H1 (cell line): ENCODE data around the gene SMARCA4. TPM values are rescaled to one million over a fixed set of nuclear protein-coding genes. Genes with fewer than 3 reads are reported as not detected.

Experiments used
- CTCF ChIA-PET: fragments of 300-600 bp; sonication (Branson Sonifier 250); formaldehyde crosslinking; loops from one replicate; lab custom pipeline; 2021; ENCODE audit not compliant: partially characterized antibody; lab: Charles Lee
- POLR2A ChIA-PET: fragments of 300-600 bp; sonication (Branson Sonifier 250); formaldehyde crosslinking; loops from one replicate; lab custom pipeline; 2021; ENCODE audit warnings: inconsistent platforms; ENCODE audit not compliant: partially characterized antibody; lab: Charles Lee
- DNase-seq, 2 experiments: peaks; one replicate each; pipeline versions ENCODE4 v3.0.0 to v3.0.0-alpha.2; 2010 to 2022; ENCODE audit warnings: low spot score in 2 of 2, low read depth in 1 of 2, mixed read lengths in 1 of 2
- FAIRE-seq: peaks from 2 replicates; lab custom pipeline; 2011; peaks lifted over from hg19 to GRCh38; lab: Jason Lieb, UNC
- H2AFZ ChIP-seq: 2 replicates; pipeline ENCODE4 v1.8.1; 2012; ENCODE audit warnings: low read length, inconsistent platforms
- H2AK5ac ChIP-seq: 2 replicates; pipeline ENCODE4 v1.6.1; 2013; ENCODE audit warnings: low read depth, low read length
- H2BK120ac ChIP-seq: replicated peaks from 2 replicates; pipeline ENCODE3; 2013; ENCODE audit warnings: low read depth, low read length, inconsistent platforms
- H2BK12ac ChIP-seq: 2 replicates; pipeline ENCODE4 v1.6.1; 2013; ENCODE audit warnings: low read depth, low read length
- H2BK15ac ChIP-seq: 2 replicates; pipeline ENCODE4 v1.6.1; 2013; ENCODE audit warnings: low read length
- H2BK20ac ChIP-seq: 2 replicates; pipeline ENCODE4 v1.6.1; 2013; ENCODE audit warnings: low read length
- H2BK5ac ChIP-seq: 2 replicates; pipeline ENCODE4 v1.6.1; 2013; ENCODE audit warnings: low read depth, low read length
- H3K14ac ChIP-seq: 2 replicates; pipeline ENCODE4 v1.6.1; 2013; ENCODE audit warnings: inconsistent platforms; ENCODE audit not compliant: insufficient read length
- H3K18ac ChIP-seq: 2 replicates; pipeline ENCODE4 v1.6.1; 2013; ENCODE audit warnings: low read length; ENCODE audit errors: extremely low read depth
- H3K23ac ChIP-seq: 2 replicates; pipeline ENCODE4 v1.6.1; 2013; ENCODE audit warnings: inconsistent platforms; ENCODE audit not compliant: insufficient read length
- H3K23me2 ChIP-seq: 2 replicates; pipeline ENCODE4 v1.6.1; 2013; ENCODE audit warnings: low read depth, low read length
- H3K27ac ChIP-seq: 2 replicates; pipeline ENCODE4 v1.6.1; 2011; ENCODE audit warnings: low read depth, low read length, inconsistent platforms
- H3K27me3 ChIP-seq, 4 experiments: replicated peaks in 1 of 4; 1 replicate in 1 of 4; 2 replicates in 3 of 4; pipeline versions ENCODE4 v1.6.1 to v1.8.1; 2011 to 2013; ENCODE audit warnings: low read length in 3 of 4, mild to moderate bottlenecking in 3 of 4, inconsistent platforms in 2 of 4, mixed read lengths in 2 of 4, moderate library complexity in 1 of 4; ENCODE audit not compliant: control insufficient read depth in 3 of 4, insufficient read depth in 3 of 4; ENCODE audit errors: extremely low read depth in 1 of 4
- H3K36me3 ChIP-seq, 4 experiments: 2 replicates each; pipeline versions ENCODE4 v1.6.1 to v1.8.1; 2011 to 2013; ENCODE audit warnings: mild to moderate bottlenecking in 4 of 4, low read length in 3 of 4, moderate library complexity in 2 of 4, control low read depth in 1 of 4, inconsistent platforms in 1 of 4; ENCODE audit not compliant: insufficient read depth in 4 of 4, control insufficient read depth in 2 of 4
- H3K4ac ChIP-seq: replicated peaks from 2 replicates; pipeline ENCODE3; 2013; ENCODE audit warnings: low read length, low read depth, mixed read lengths, inconsistent platforms; ENCODE audit not compliant: insufficient read length
- H3K4me1 ChIP-seq, 4 experiments: replicated peaks in 1 of 4; 1 replicate in 1 of 4; 2 replicates in 3 of 4; pipeline versions ENCODE4 v1.6.1 to v1.8.1; 2011 to 2013; ENCODE audit warnings: low read length in 3 of 4, inconsistent platforms in 2 of 4, mixed read lengths in 1 of 4; ENCODE audit not compliant: insufficient read depth in 4 of 4, control insufficient read depth in 3 of 4
- H3K4me2 ChIP-seq, 2 experiments: 2 replicates each; pipeline versions ENCODE4 v1.6.1 to v1.8.1; 2011 to 2013; ENCODE audit warnings: low read depth in 2 of 2, low read length in 2 of 2, control low read depth in 1 of 2, inconsistent platforms in 1 of 2, mild to moderate bottlenecking in 1 of 2; ENCODE audit not compliant: insufficient read depth in 1 of 2
- H3K4me3 ChIP-seq, 4 experiments: fragments of 200-600, 300-600 bp in 1 of 4; sonication (generic), shearing (Covaris generic), sonication (Bioruptor Twin) in 1 of 4; 2 replicates each; pipeline versions ENCODE4 v1.5.1 to v1.8.1; 2011 to 2016; ENCODE audit warnings: low read length in 4 of 4, low read depth in 3 of 4, control low read depth in 2 of 4, inconsistent platforms in 2 of 4, mild to moderate bottlenecking in 2 of 4, mixed read lengths in 1 of 4, moderate library complexity in 1 of 4; ENCODE audit not compliant: insufficient read depth in 2 of 4; ENCODE audit errors: extremely low read depth in 1 of 4
- H3K56ac ChIP-seq: replicated peaks from 2 replicates; pipeline ENCODE3; 2013; ENCODE audit warnings: low read depth, mild to moderate bottlenecking, mixed read lengths, low read length, inconsistent platforms; ENCODE audit not compliant: insufficient read length
- H3K79me1 ChIP-seq: 2 replicates; pipeline ENCODE4 v1.6.1; 2013; ENCODE audit warnings: low read depth, low read length, control low read depth
- H3K79me2 ChIP-seq, 2 experiments: 2 replicates each; pipeline versions ENCODE4 v1.6.1 to v1.8.1; 2012 to 2013; ENCODE audit warnings: low read length in 2 of 2, mild to moderate bottlenecking in 2 of 2, inconsistent platforms in 1 of 2; ENCODE audit not compliant: insufficient read depth in 2 of 2, control insufficient read depth in 1 of 2
- H3K9ac ChIP-seq, 4 experiments: replicated peaks in 1 of 4; 1 replicate in 1 of 4; 2 replicates in 3 of 4; pipeline versions ENCODE4 v1.6.1 to v1.8.1; 2011 to 2013; ENCODE audit warnings: low read depth in 3 of 4, low read length in 3 of 4, control low read depth in 2 of 4, mild to moderate bottlenecking in 2 of 4, moderate library complexity in 2 of 4, inconsistent platforms in 1 of 4; ENCODE audit errors: extremely low read depth in 1 of 4
- H3K9me3 ChIP-seq, 2 experiments: 2 replicates each; pipeline versions ENCODE4 v1.6.1 to v1.8.1; 2012 to 2013; ENCODE audit warnings: mild to moderate bottlenecking in 2 of 2, moderate library complexity in 2 of 2, control low read depth in 1 of 2, inconsistent platforms in 1 of 2, low read depth in 1 of 2, low read length in 1 of 2, mixed read lengths in 1 of 2; ENCODE audit not compliant: insufficient read depth in 2 of 2
- H4K20me1 ChIP-seq, 2 experiments: replicated peaks in 1 of 2; 2 replicates each; pipeline versions ENCODE3 to v1.8.1; 2011 to 2013; ENCODE audit warnings: inconsistent platforms in 2 of 2, low read length in 2 of 2, mild to moderate bottlenecking in 1 of 2; ENCODE audit not compliant: insufficient read depth in 2 of 2, control insufficient read depth in 1 of 2
- H4K5ac ChIP-seq: 2 replicates; pipeline ENCODE4 v1.6.1; 2013; ENCODE audit warnings: low read length, low read depth, mixed read lengths, inconsistent platforms; ENCODE audit not compliant: insufficient read length
- H4K8ac ChIP-seq: 2 replicates; pipeline ENCODE4 v1.8.0; 2013; ENCODE audit warnings: mild to moderate bottlenecking, moderate library complexity, low read length, inconsistent platforms; ENCODE audit not compliant: insufficient read depth; ENCODE audit errors: extremely low read depth
- H4K91ac ChIP-seq: replicated peaks from 2 replicates; pipeline ENCODE3; 2013; ENCODE audit warnings: low read length, mixed read lengths, inconsistent platforms; ENCODE audit not compliant: insufficient read length
- CTCF ChIP-seq, 3 experiments: IDR thresholded peaks; 1 replicate in 2 of 3; 2 replicates in 1 of 3; pipeline versions ENCODE4 v1.5.1 to v1.6.1; 2011; ENCODE audit warnings: low read length in 3 of 3, mild to moderate bottlenecking in 3 of 3, inconsistent platforms in 2 of 3, low read depth in 1 of 3, moderate library complexity in 1 of 3; ENCODE audit not compliant: insufficient read depth in 1 of 3; ENCODE audit errors: control extremely low read depth in 1 of 3
- SIN3A ChIP-seq, 2 experiments: IDR thresholded peaks in 1 of 2; conservative IDR thresholded peaks in 1 of 2; 2 replicates each; pipeline ENCODE4 v1.6.1; 2011 to 2012; ENCODE audit warnings: low read length in 2 of 2, improper control_type of control experiment in 1 of 2, low read depth in 1 of 2, mild to moderate bottlenecking in 1 of 2
- WGBS, 2 experiments: shearing (Covaris generic) in 1 of 2; methylation state at CpG; one replicate each; pipeline versions ENCODE4 v1.1.6 to v1.1.7; 2013 to 2015; ENCODE audit warnings: low lambda C conversion rate in 2 of 2, mixed read lengths in 2 of 2, inconsistent platforms in 1 of 2, low coverage in 1 of 2, missing lambda C conversion rate in 1 of 2; ENCODE audit not compliant: insufficient replicate concordance in 2 of 2, insufficient coverage in 1 of 2, insufficient read length in 1 of 2; ENCODE audit errors: extremely low coverage in 1 of 2, missing lambda C conversion rate in 1 of 2; 5-methylcytosine and 5-hydroxymethylcytosine counted together
- polyA plus RNA-seq, 7 experiments: library from polyadenylated mRNA; depleted of rRNA in 3 of 7; stranded (reverse) in 5 of 7; unstranded in 2 of 7; fragments of >200 nt in 5 of 7; fragments of 200-250 nt in 2 of 7; gene quantifications; 1 replicate in 5 of 7; 2 replicates in 1 of 7; 4 replicates in 1 of 7; pipeline versions ENCODE4 v1.2.1 to v1.2.3, GENCODE V29; 2011 to 2013; ENCODE audit warnings: missing spikeins in 2 of 7, mixed read lengths in 2 of 7
- total RNA-seq: library from RNA; stranded (reverse); fragmentation: NEBNext Ultra II Directional; extraction: Animal tissue kit (Norgen Biotek cat#: 25700); gene quantifications from 2 replicates; pipeline ENCODE4 v1.2.1, GENCODE V29; 2021

Gene SMARCA4
- total and polyA plus RNA-seq, 2 of the 8 experiments (the other 6 are each of a cell fraction or from before 2014, with no cell fraction given): 86.4 to 263 TPM

- Histone ChIP-seq H3K4me1 (peaks cover 0 to 12% (median 8%) of the 10 kb centered on the region in 4 experiments; a peak in 6 of 7 replicates), H2AK5ac (0 out of 2 replicates have a peak overlapping the region, but pooled peaks have one; percentile 28), H3K4me3 (no peak overlapping the region; a peak in 1 of 8 replicates), H3K79me1 (peaks cover 21% of the 10 kb centered on the region), H3K27ac (no peak overlapping the region), H3K18ac (no peak overlapping the region), H2BK15ac (no peak overlapping the region), H3K56ac (no peak overlapping the region), H3K79me2 (peaks cover 50 to 82% of the 10 kb centered on the region in 2 experiments), H4K20me1 (peaks cover 9 to 14% of the 10 kb centered on the region in 2 experiments), H3K4me2 (peak overlapping the region in 1 of 2 experiments; percentile 35; a peak in 1 of 4 replicates), H2BK20ac (no peak overlapping the region), H4K91ac (no peak overlapping the region), H3K36me3 (no peaks in the 10 kb centered on the region), H2BK12ac (no peak overlapping the region), H3K23me2 (peaks cover 5% of the 10 kb centered on the region), H3K23ac (no peak overlapping the region), H3K9ac (no peak overlapping the region), H2BK120ac (no peak overlapping the region), H4K5ac (no peak overlapping the region), H4K8ac (no peak overlapping the region), H2AFZ (no peak overlapping the region), H3K14ac (no peak overlapping the region), H3K4ac (no peak overlapping the region), H3K27me3 (no peaks in the 10 kb centered on the region), H2BK5ac (peak overlapping the region; percentile 61; the same call in 1 of the 2 replicates), H3K9me3 (no peaks in the 10 kb centered on the region)
- FAIRE-seq: no peak
- ChIA-PET POLR2A (interaction anchor here (0.8 to 0.9 kb wide), 2 partner anchors 18 to 126 kb away, joined by 3 read pairs; no protein-coding TSS in a partner anchor), CTCF (interaction anchor here (0.7 to 12.4 kb wide), 7 partner anchors 10 to 76 kb away, joined by 3 to 110 read pairs (median 4); no protein-coding TSS in a partner anchor)
- peak in 2 of 3 experiments; percentile 1 to 34; a peak in 2 of 4 replicates for TF ChIP-seq CTCF (IDR thresholded peaks at IDR 0.05; ENCODE audit: control extremely low read depth in 1 of 3, insufficient read depth in 1 of 3, low read depth in 1 of 3, low read length in 3 of 3)
- TF ChIP-seq SIN3A (conservative IDR thresholded peaks at IDR 0.05 in 1 of 2, IDR thresholded peaks at IDR 0.05 in 1 of 2; ENCODE audit: low read depth in 1 of 2, low read length in 2 of 2): no peak
- 88% methylated on average over 4 of the region's 4 CpGs; no CpG with 5 or more reads in 1 of the 2 experiments for WGBS, 2 experiments
- DNase-seq: no peak
These were observed 4.1 kb downstream of the SMARCA4 start for GRCh38 chr19:10964903-10965302.
